Activated naive CD8-positive, alpha-beta T cell treated with anti-CD3 and anti-CD28 coated beads, Interleukin-2, amount 50 U/mL, for 24 hours (primary cell): ENCODE results near the gene PSME2.

Source experiments
- ATAC-seq: fragments of 150-1000 bp; cut with Tn5 transposase; one replicate; pipeline ENCODE4 v1.10.0; 2021
- DNase-seq: peaks from one replicate; pipeline ENCODE4 v3.0.0; 2021
- H3K27ac Mint-ChIP-seq: one replicate; pipeline ENCODE4 v1.8.0; 2021; ENCODE audit warnings: mild to moderate bottlenecking, mixed read lengths
- H3K27me3 Mint-ChIP-seq: one replicate; pipeline ENCODE4 v1.8.0; 2021; ENCODE audit warnings: mixed read lengths
- H3K36me3 Mint-ChIP-seq: one replicate; pipeline ENCODE4 v1.8.0; 2021; ENCODE audit warnings: low read depth, mixed read lengths
- H3K4me1 Mint-ChIP-seq: one replicate; pipeline ENCODE4 v1.8.0; 2021; ENCODE audit warnings: mixed read lengths
- H3K4me3 Mint-ChIP-seq: one replicate; pipeline ENCODE4 v1.8.0; 2021; ENCODE audit warnings: mild to moderate bottlenecking, moderate library complexity, mixed read lengths
- H3K9me3 Mint-ChIP-seq: one replicate; pipeline ENCODE4 v1.8.0; 2021; ENCODE audit warnings: mixed read lengths

The PSME2 gene

GRCh38 chr14:24123424-24124417 is 22.7 kb downstream of the PSME2 start:
- Mint-ChIP-seq H3K27ac (peak overlapping the region; percentile 55), H3K9me3 (no peaks in the 10 kb centered on the region), H3K27me3 (no peaks in the 10 kb centered on the region), H3K4me1 (peaks cover 10% of the 10 kb centered on the region), H3K4me3 (no peak overlapping the region), H3K36me3 (peaks cover 24% of the 10 kb centered on the region)
- DNase-seq (no peak), ATAC-seq (peak; percentile 71)

- peaks cover 31% of the 10 kb centered on the region for H3K36me3 Mint-ChIP-seq
- no peak overlapping the region for H3K27ac Mint-ChIP-seq
- no peak overlapping the region for H3K4me3 Mint-ChIP-seq
- peaks cover 8% of the 10 kb centered on the region for H3K4me1 Mint-ChIP-seq
- H3K9me3 Mint-ChIP-seq: no peaks in the 10 kb centered on the region
- ATAC-seq (no peak), DNase-seq (no peak)
- H3K27me3 Mint-ChIP-seq: no peaks in the 10 kb centered on the region
Measured at GRCh38 chr14:24122898-24123297, 23.5 kb downstream of the PSME2 start.

- ATAC-seq: no peak
- H3K4me3 Mint-ChIP-seq: no peak overlapping the region
- no peaks in the 10 kb centered on the region for H3K27me3 Mint-ChIP-seq
- peaks cover 35% of the 10 kb centered on the region for H3K36me3 Mint-ChIP-seq
- no peak overlapping the region for H3K27ac Mint-ChIP-seq
- H3K9me3 Mint-ChIP-seq: no peaks in the 10 kb centered on the region
- no peak for DNase-seq
- H3K4me1 Mint-ChIP-seq: peaks cover 6% of the 10 kb centered on the region
Measured at GRCh38 chr14:24122416-24122815, 24.0 kb downstream of the PSME2 start.

GRCh38 chr14:24121210-24121609 is 25.2 kb downstream of the PSME2 start:
- no peaks in the 10 kb centered on the region for H3K9me3 Mint-ChIP-seq
- no peaks in the 10 kb centered on the region for H3K27me3 Mint-ChIP-seq
- ATAC-seq (no peak), DNase-seq (no peak)
- peaks cover 11% of the 10 kb centered on the region for H3K4me1 Mint-ChIP-seq
- peaks cover 38% of the 10 kb centered on the region for H3K36me3 Mint-ChIP-seq
- H3K4me3 Mint-ChIP-seq: no peak overlapping the region
- no peak overlapping the region for H3K27ac Mint-ChIP-seq

- DNase-seq (no peak), ATAC-seq (no peak)
- no peak overlapping the region for H3K4me3 Mint-ChIP-seq
- H3K4me1 Mint-ChIP-seq: peaks cover 24% of the 10 kb centered on the region
- peaks cover 2% of the 10 kb centered on the region for H3K27me3 Mint-ChIP-seq
- H3K36me3 Mint-ChIP-seq: peaks cover 41% of the 10 kb centered on the region
- H3K27ac Mint-ChIP-seq: no peak overlapping the region
- no peaks in the 10 kb centered on the region for H3K9me3 Mint-ChIP-seq
Measured at GRCh38 chr14:24119691-24120090, 26.7 kb downstream of the PSME2 start.

GRCh38 chr14:24117179-24117578 is 29.2 kb downstream of the PSME2 start:
- Mint-ChIP-seq H3K27me3 (peaks cover 2% of the 10 kb centered on the region), H3K36me3 (peaks cover 30% of the 10 kb centered on the region), H3K4me3 (no peak overlapping the region), H3K4me1 (peaks cover 23% of the 10 kb centered on the region), H3K9me3 (no peaks in the 10 kb centered on the region), H3K27ac (no peak overlapping the region)
- ATAC-seq: no peak
- DNase-seq: no peak

GRCh38 chr14:24116128-24116814 is 30.1 kb downstream of the PSME2 start:
- H3K27ac Mint-ChIP-seq: no peak overlapping the region
- ATAC-seq (no peak), DNase-seq (no peak)
- peaks cover 23% of the 10 kb centered on the region for H3K4me1 Mint-ChIP-seq
- peaks cover 2% of the 10 kb centered on the region for H3K27me3 Mint-ChIP-seq
- H3K9me3 Mint-ChIP-seq: no peaks in the 10 kb centered on the region
- H3K36me3 Mint-ChIP-seq: peaks cover 26% of the 10 kb centered on the region
- H3K4me3 Mint-ChIP-seq: peak overlapping the region; percentile 96

GRCh38 chr14:24115422-24116127 is 30.8 kb downstream of the PSME2 start:
- H3K9me3 Mint-ChIP-seq: no peaks in the 10 kb centered on the region
- peaks cover 24% of the 10 kb centered on the region for H3K36me3 Mint-ChIP-seq
- peaks cover 23% of the 10 kb centered on the region for H3K4me1 Mint-ChIP-seq
- peaks cover 2% of the 10 kb centered on the region for H3K27me3 Mint-ChIP-seq
- DNase-seq (no peak), ATAC-seq (no peak)
- peak overlapping the region; percentile 99 for H3K27ac Mint-ChIP-seq
- H3K4me3 Mint-ChIP-seq: peak overlapping the region; percentile 96

GRCh38 chr14:24114532-24115421 is 31.6 kb downstream of the PSME2 start, which contains the start of the genes DCAF11 and NRL:
Gene DCAF11 (plus strand): TSS chr14:24114777. CDS start chr14:24115595, 818 bp downstream.
Gene NRL (minus strand): TSS chr14:24114949. CDS start chr14:24082848, 32,101 bp downstream.
- no peaks in the 10 kb centered on the region for H3K9me3 Mint-ChIP-seq
- H3K27me3 Mint-ChIP-seq: peaks cover 2% of the 10 kb centered on the region
- H3K27ac Mint-ChIP-seq: peak within 1 kb of the TSS; percentile 99
- peaks cover 23% of the 10 kb centered on the region for H3K4me1 Mint-ChIP-seq
- H3K4me3 Mint-ChIP-seq: peak within 1 kb of the TSS; percentile 96
- H3K36me3 Mint-ChIP-seq: peaks cover 22% of the 10 kb centered on the region
- ATAC-seq (peak; percentile 92), DNase-seq (peak; percentile 97)

GRCh38 chr14:24113801-24114531 is 32.4 kb downstream of the PSME2 start:
- Mint-ChIP-seq H3K4me1 (peaks cover 31% of the 10 kb centered on the region), H3K36me3 (peaks cover 18% of the 10 kb centered on the region), H3K27ac (peak overlapping the region; percentile 99), H3K4me3 (peak overlapping the region; percentile 96), H3K9me3 (no peaks in the 10 kb centered on the region), H3K27me3 (peaks cover 2% of the 10 kb centered on the region)
- ATAC-seq (peak; percentile 53), DNase-seq (peak; percentile 84)

- peaks cover 37% of the 10 kb centered on the region for H3K4me1 Mint-ChIP-seq
Measured at GRCh38 chr14:24113379-24113800, 33.0 kb downstream of the PSME2 start.

GRCh38 chr14:24110523-24110922 is 35.9 kb downstream of the PSME2 start:
- Mint-ChIP-seq H3K27me3 (peaks cover 2% of the 10 kb centered on the region), H3K27ac (no peak overlapping the region), H3K9me3 (no peaks in the 10 kb centered on the region), H3K4me1 (peaks cover 33% of the 10 kb centered on the region), H3K4me3 (no peak overlapping the region), H3K36me3 (peaks cover 3% of the 10 kb centered on the region)
- ATAC-seq (no peak), DNase-seq (no peak)

More at GRCh38 chr14:24113379-24113800, 33.0 kb downstream of the PSME2 start:
- Mint-ChIP-seq H3K36me3 (peaks cover 14% of the 10 kb centered on the region), H3K4me3 (peak overlapping the region; percentile 96), H3K27me3 (peaks cover 2% of the 10 kb centered on the region), H3K27ac (peak overlapping the region; percentile 99), H3K9me3 (no peaks in the 10 kb centered on the region)
- DNase-seq (no peak), ATAC-seq (no peak)

GRCh38 chr14:24110060-24110459 is 36.4 kb downstream of the PSME2 start:
- Mint-ChIP-seq H3K4me1 (peaks cover 29% of the 10 kb centered on the region), H3K36me3 (peaks cover 3% of the 10 kb centered on the region), H3K4me3 (no peak overlapping the region), H3K27me3 (peaks cover 2% of the 10 kb centered on the region), H3K9me3 (no peaks in the 10 kb centered on the region), H3K27ac (no peak overlapping the region)
- DNase-seq (no peak), ATAC-seq (no peak)
